Activated CD8-positive, alpha-beta T cell treated with anti-CD3 and anti-CD28 coated beads for 36 hours (primary cell): ENCODE results near the gene PPIF. TPM values are rescaled to one million over a fixed set of nuclear protein-coding genes. Genes with fewer than 3 reads are reported as not detected.

Experiments
- ATAC-seq: fragments of 200-7000 bp; cut with Tn5 transposase; one replicate; pipeline ENCODE4 v1.10.0; 2021; ENCODE audit warnings: mild to moderate bottlenecking, moderate library complexity
- CTCF ChIA-PET: fragments of 350-600 bp; sonication (Branson Sonifier 250); formaldehyde crosslinking; loops from one replicate; lab custom pipeline; 2021; ENCODE audit warnings: antibody characterized with exemption; lab: Charles Lee
- POLR2A ChIA-PET: fragments of 350-600 bp; sonication (Branson Sonifier 250); formaldehyde crosslinking; loops from one replicate; lab custom pipeline; 2021; ENCODE audit warnings: antibody characterized with exemption; lab: Charles Lee
- DNase-seq: peaks from one replicate; pipeline ENCODE4 v3.0.0-alpha.2; 2020
- H3K27ac Mint-ChIP-seq: one replicate; pipeline ENCODE4 v1.8.0; 2021; ENCODE audit warnings: mild to moderate bottlenecking, mixed read lengths
- H3K27me3 Mint-ChIP-seq: one replicate; pipeline ENCODE4 v1.8.0; 2021; ENCODE audit warnings: mixed read lengths
- H3K36me3 Mint-ChIP-seq: one replicate; pipeline ENCODE4 v1.8.0; 2021; ENCODE audit warnings: low read depth, mixed read lengths
- H3K4me1 Mint-ChIP-seq: one replicate; pipeline ENCODE4 v1.8.0; 2021; ENCODE audit warnings: low read depth, mixed read lengths
- H3K4me3 Mint-ChIP-seq: one replicate; pipeline ENCODE4 v1.8.0; 2021; ENCODE audit warnings: mild to moderate bottlenecking, moderate library complexity, mixed read lengths
- H3K9me3 Mint-ChIP-seq: one replicate; pipeline ENCODE4 v1.8.0; 2021; ENCODE audit warnings: mixed read lengths
- intact Hi-C: fragments of 100-400 bp; cut with micrococcal nuclease; formaldehyde crosslinking; loops from one replicate; pipeline ENCODE4 v1.10.0; 2022
- total RNA-seq, 2 experiments: library from RNA; stranded (reverse); gene quantifications; one replicate each; pipeline ENCODE4 v1.2.3, GENCODE V29; 2021
- TF ChIP-seq, protein P1 (sequence below): fragments of 200-600 bp; IDR thresholded peaks from one replicate; pipeline ENCODE4 v1.8.0; 2022; ENCODE audit warnings: antibody characterized with exemption, mild to moderate bottlenecking

PPIF gene
- total RNA-seq, 2 experiments from 2014 or later = 81.5 to 88.6 TPM

- no peaks in the 10 kb centered on the region for H3K9me3 Mint-ChIP-seq
- POLR2A ChIA-PET = no interaction called here
- ATAC-seq = no peak
- intact Hi-C loops = no loop called here
- no peaks in the 10 kb centered on the region for H3K27me3 Mint-ChIP-seq
- CTCF ChIA-PET = interaction anchor here (0.9 kb wide), 1 partner anchor 28 kb away, joined by 3 read pairs; no protein-coding TSS in a partner anchor
- no peak for DNase-seq
- H3K4me3 Mint-ChIP-seq = no peak overlapping the region
- no peaks in the 10 kb centered on the region for H3K36me3 Mint-ChIP-seq
- H3K4me1 Mint-ChIP-seq = no peaks in the 10 kb centered on the region
- TF ChIP-seq, protein P1, sequence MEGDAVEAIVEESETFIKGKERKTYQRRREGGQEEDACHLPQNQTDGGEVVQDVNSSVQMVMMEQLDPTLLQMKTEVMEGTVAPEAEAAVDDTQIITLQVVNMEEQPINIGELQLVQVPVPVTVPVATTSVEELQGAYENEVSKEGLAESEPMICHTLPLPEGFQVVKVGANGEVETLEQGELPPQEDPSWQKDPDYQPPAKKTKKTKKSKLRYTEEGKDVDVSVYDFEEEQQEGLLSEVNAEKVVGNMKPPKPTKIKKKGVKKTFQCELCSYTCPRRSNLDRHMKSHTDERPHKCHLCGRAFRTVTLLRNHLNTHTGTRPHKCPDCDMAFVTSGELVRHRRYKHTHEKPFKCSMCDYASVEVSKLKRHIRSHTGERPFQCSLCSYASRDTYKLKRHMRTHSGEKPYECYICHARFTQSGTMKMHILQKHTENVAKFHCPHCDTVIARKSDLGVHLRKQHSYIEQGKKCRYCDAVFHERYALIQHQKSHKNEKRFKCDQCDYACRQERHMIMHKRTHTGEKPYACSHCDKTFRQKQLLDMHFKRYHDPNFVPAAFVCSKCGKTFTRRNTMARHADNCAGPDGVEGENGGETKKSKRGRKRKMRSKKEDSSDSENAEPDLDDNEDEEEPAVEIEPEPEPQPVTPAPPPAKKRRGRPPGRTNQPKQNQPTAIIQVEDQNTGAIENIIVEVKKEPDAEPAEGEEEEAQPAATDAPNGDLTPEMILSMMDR = no peak
- H3K27ac Mint-ChIP-seq = no peak overlapping the region
Observed at GRCh38 chr10:79402951-79403350, 55.7 kb downstream of the PPIF start.

DNA sequence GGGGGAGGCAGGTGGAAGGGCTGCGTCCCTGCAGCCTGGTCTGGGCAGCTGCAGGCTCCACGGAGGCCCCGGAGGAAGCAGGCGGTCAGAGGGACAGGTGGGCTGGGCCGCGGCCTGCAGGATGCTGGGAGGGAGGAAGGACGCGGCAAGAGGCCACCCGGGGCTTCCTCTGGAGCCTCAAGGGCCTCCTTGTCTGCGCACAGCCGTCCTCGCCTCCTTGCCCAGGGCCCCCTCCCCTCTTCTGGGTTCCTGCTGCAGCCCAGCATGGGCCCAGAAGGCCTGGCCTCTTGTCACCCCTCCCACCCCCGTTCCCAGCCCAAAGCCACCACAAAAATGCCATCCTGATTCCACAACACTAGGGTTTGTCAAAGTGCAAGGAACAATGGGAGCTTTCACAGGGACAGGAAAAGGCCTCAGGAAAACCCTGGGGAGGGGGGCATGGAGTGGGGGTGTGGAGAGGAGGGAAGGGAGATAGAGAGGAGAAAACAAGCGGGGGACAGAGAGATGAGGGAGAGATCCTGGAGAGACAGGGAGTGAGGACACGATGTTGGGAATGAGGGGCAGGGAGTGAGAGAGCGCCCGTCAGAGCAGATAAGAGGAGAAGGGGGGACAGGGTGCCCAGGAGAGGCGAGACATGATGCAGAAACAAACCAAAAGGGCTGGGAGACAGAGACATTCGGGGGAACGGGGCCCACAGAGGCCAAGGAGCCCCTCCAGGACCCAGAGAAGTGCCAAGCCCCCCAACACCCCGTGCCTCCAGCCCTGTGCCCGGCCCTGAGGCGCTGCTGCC lies 56.4 kb downstream of the PPIF start:
- intact Hi-C loops = loop anchor here (2.0 kb wide), 1 partner anchor 13 kb away; no protein-coding TSS in a partner anchor
- no peak overlapping the region for H3K27ac Mint-ChIP-seq

DNA sequence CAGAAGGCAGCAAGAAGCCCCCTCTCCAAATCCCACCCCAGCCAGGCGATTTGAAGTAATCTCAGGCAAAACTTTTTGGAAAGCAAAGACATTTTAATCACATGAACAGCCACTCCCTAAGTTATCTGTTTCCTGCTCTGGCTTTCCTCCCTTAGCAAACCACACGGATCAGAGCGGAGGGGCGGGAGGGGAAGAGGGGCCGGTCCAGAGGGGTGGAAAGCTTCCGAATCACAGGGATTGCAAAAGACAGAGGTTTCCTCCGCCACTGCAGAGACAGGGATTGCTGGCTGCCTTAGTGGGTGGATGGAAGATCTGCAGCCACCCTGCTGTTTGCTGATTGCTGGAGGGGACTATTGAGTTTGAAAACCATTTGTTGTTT lies 57.0 kb downstream of the PPIF start:
- TF ChIP-seq, protein P1 = no peak
- CTCF ChIA-PET = interaction anchor here (0.5 kb wide), 1 partner anchor 63 kb away, joined by 3 read pairs; no protein-coding TSS in a partner anchor
- Mint-ChIP-seq H3K27me3 (no peaks in the 10 kb centered on the region), H3K9me3 (no peaks in the 10 kb centered on the region), H3K4me3 (no peak overlapping the region), H3K4me1 (no peaks in the 10 kb centered on the region), H3K36me3 (no peaks in the 10 kb centered on the region), H3K27ac (no peak overlapping the region)
- intact Hi-C loops = loop anchor here (2.0 kb wide), 1 partner anchor 13 kb away; no protein-coding TSS in a partner anchor
- POLR2A ChIA-PET = no interaction called here
- no peak for DNase-seq
- no peak for ATAC-seq

More for the DNA sequence above, 56.4 kb downstream of the PPIF start:
- TF ChIP-seq, protein P1 = no peak
- H3K36me3 Mint-ChIP-seq = no peaks in the 10 kb centered on the region
- H3K9me3 Mint-ChIP-seq = no peaks in the 10 kb centered on the region
- POLR2A ChIA-PET = no interaction called here
- DNase-seq = no peak
- CTCF ChIA-PET = interaction anchor here (0.5 kb wide), 1 partner anchor 64 kb away, joined by 3 read pairs; no protein-coding TSS in a partner anchor
- no peaks in the 10 kb centered on the region for H3K4me1 Mint-ChIP-seq
- H3K27me3 Mint-ChIP-seq = no peaks in the 10 kb centered on the region
- no peak for ATAC-seq
- no peak overlapping the region for H3K4me3 Mint-ChIP-seq

DNA sequence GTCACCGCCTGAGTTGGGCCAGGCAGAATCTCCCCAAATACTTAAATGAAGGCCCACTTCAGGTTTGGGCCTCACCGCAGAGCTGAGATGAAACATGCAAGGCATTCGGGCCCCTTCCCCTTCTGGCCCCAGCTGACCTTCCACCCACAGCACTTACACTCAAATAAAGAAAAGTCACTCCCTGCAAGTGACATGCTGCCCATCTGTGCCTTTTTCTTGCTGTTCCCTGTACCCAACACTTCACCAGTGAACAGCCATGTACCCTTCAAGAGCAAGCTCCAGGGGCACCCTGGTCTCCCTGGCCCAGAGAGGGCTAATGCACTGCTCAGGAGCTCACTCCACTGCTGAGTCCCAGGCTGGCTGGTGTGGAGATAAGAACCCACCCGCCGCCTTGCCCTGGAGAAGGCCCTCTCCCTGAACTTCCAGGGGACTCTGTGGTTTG lies 57.4 kb downstream of the PPIF start:
- CTCF ChIA-PET = interaction anchor here (1.6 kb wide), 1 partner anchor 30 kb away, joined by 4 read pairs; no protein-coding TSS in a partner anchor
- intact Hi-C loops = loop anchor here (2.0 kb wide), 1 partner anchor 14 kb away; no protein-coding TSS in a partner anchor
- DNase-seq = no peak
- Mint-ChIP-seq H3K9me3 (no peaks in the 10 kb centered on the region), H3K27ac (no peak overlapping the region), H3K27me3 (no peaks in the 10 kb centered on the region), H3K4me1 (no peaks in the 10 kb centered on the region), H3K4me3 (no peak overlapping the region), H3K36me3 (no peaks in the 10 kb centered on the region)
- POLR2A ChIA-PET = interaction anchor here (0.6 kb wide), 1 partner anchor 1425 kb away, joined by 3 read pairs; no protein-coding TSS in a partner anchor
- TF ChIP-seq, protein P1 = no peak
- no peak for ATAC-seq

Other genes with a start within 250 kb of the PPIF start
- gene ZCCHC24, start 98.2 kb downstream of the PPIF start, total RNA-seq = 1 to 10 TPM; 1.0 to 1.7 TPM
- 1 to 10 TPM; 1.0 to 1.1 TPM for gene EIF5AL1, start 165.1 kb downstream of the PPIF start, total RNA-seq
- not detected for gene SFTPA2, start 212.9 kb downstream of the PPIF start, total RNA-seq